ENCODE measurements around the gene ASPG.
A peak's percentile ranks its signal among the peaks of the same experiment; 100 is the strongest.

The ASPG gene

GRCh38 chr14:104121142-104121541 is 35.6 kb downstream of the ASPG start:
- Histone ChIP-seq H3K4me3 (ENCODE audit: low read depth, low read length) (no peak overlapping the region), H3K27ac (ENCODE audit: extremely low read depth, low read depth, low read length) (no peak overlapping the region), H3K4me1 (ENCODE audit: control insufficient read depth, insufficient read depth, low read length) (no peaks in the 10 kb centered on the region; the same call in 1 of the 2 replicates), H3K36me3 (ENCODE audit: control insufficient read depth in 2 of 2, insufficient read depth in 1 of 2, low read length in 2 of 2) (no peaks in the 10 kb centered on the region), H3K9me3 (ENCODE audit: control insufficient read depth, insufficient read depth, low read depth, low read length) (no peaks in the 10 kb centered on the region)
- ChIA-PET POLR2A (no interaction called here), CTCF (interaction anchor here (0.6 to 1.1 kb wide), 4 partner anchors 9 to 27 kb away, joined by 3 to 5 read pairs (median 3); no protein-coding TSS in a partner anchor)
- TF ChIP-seq PATZ1 (tag by site-specific recombination; IDR thresholded peaks at IDR 0.05) (no peak), ZNF169 (tag by site-specific recombination; IDR thresholded peaks at IDR 0.05) (no peak), ZNF580 (tag by site-specific recombination; IDR thresholded peaks at IDR 0.05) (no peak), EGR2 (tag by site-specific recombination; IDR thresholded peaks at IDR 0.05; ENCODE audit: low read depth) (no peak), ZNF404 (tag by site-specific recombination; IDR thresholded peaks at IDR 0.05) (no peak), ZNF23 (tag by site-specific recombination; IDR thresholded peaks at IDR 0.05; ENCODE audit: borderline replicate concordance) (no peak), ZNF561 (tag by site-specific recombination; IDR thresholded peaks at IDR 0.05; ENCODE audit: borderline replicate concordance) (no peak), ZNF837 (tag by site-specific recombination; IDR thresholded peaks at IDR 0.05) (no peak), ZFP37 (tag by site-specific recombination; IDR thresholded peaks at IDR 0.05) (no peak), SP2 (tag by site-specific recombination; IDR thresholded peaks at IDR 0.05) (no peak)

GRCh38 chr14:104123879-104124278 is 38.4 kb downstream of the ASPG start:
- Histone ChIP-seq H3K4me3 (ENCODE audit: low read depth, low read length) (no peak overlapping the region), H3K9me3 (ENCODE audit: control insufficient read depth, insufficient read depth, low read depth, low read length) (no peaks in the 10 kb centered on the region), H3K36me3 (ENCODE audit: control insufficient read depth in 2 of 2, insufficient read depth in 1 of 2, low read length in 2 of 2) (no peaks in the 10 kb centered on the region), H3K27ac (ENCODE audit: extremely low read depth, low read depth, low read length) (no peak overlapping the region), H3K4me1 (ENCODE audit: control insufficient read depth, insufficient read depth, low read length) (no peaks in the 10 kb centered on the region)
- POLR2A ChIA-PET, result no interaction called here
- peak; percentile 82 for TF ChIP-seq SETDB1 (IDR thresholded peaks at IDR 0.05; ENCODE audit: insufficient read length, low read length)
- TF ChIP-seq ZNF664 (tag by site-specific recombination; IDR thresholded peaks at IDR 0.05), result peak; percentile 56
- peak; percentile 57 for TF ChIP-seq TRIM28 (IDR thresholded peaks at IDR 0.05; ENCODE audit: borderline replicate concordance, low read length)
- TF ChIP-seq ZNF580 (tag by site-specific recombination; IDR thresholded peaks at IDR 0.05), result 0 out of 2 replicates have a peak, but pooled peaks have one; percentile 16
- TF ChIP-seq KLF9 (tag by site-specific recombination; IDR thresholded peaks at IDR 0.05; ENCODE audit: low read depth), result no peak
- 0 out of 2 replicates have a peak, but pooled peaks have one; percentile 55 for TF ChIP-seq ZNF280D (tag by site-specific recombination; IDR thresholded peaks at IDR 0.05)
- TF ChIP-seq ZNF548 (tag by site-specific recombination; IDR thresholded peaks at IDR 0.05), result no peak
- no peak for TF ChIP-seq ZNF549 (tag by site-specific recombination; IDR thresholded peaks at IDR 0.05)
- no peak for TF ChIP-seq ZNF404 (tag by site-specific recombination; IDR thresholded peaks at IDR 0.05)
- TF ChIP-seq ZNF292 (tag by site-specific recombination; IDR thresholded peaks at IDR 0.05; ENCODE audit: borderline replicate concordance, low read depth), result no peak
- CTCF ChIA-PET, result interaction anchor here (1.2 to 1.9 kb wide), 2 partner anchors 30 to 46 kb away, joined by 5 to 6 read pairs; no protein-coding TSS in a partner anchor

Data from HEK293 (cell line).